ENCODE results near the gene MALAT1. TPM values are rescaled to one million over a fixed set of nuclear protein-coding genes. Genes with fewer than 3 reads are reported as not detected.

The MALAT1 gene
- total RNA-seq, 1 experiment from 2014 or later: 6,000 TPM

- H3K4me2 ChIP-seq (ENCODE audit: low read length): no peak overlapping the region
- ChIA-PET RAD21 (ENCODE audit: low non-redundant PET in 1 of 2, low total read pairs in 2 of 2, uncharacterized antibody in 2 of 2, unreplicated experiment in 2 of 2) (interaction anchor here (0.6 to 0.7 kb wide), 2 partner anchors 27 to 36 kb away, joined by 3 read pairs; partner anchors contain the start of gene FAM89B (in 1 of the 2)), CTCF (no interaction called here), POLR2A (no interaction called here)
- ATAC-seq: no peak
- peaks cover 13 to 34% of the 10 kb centered on the region in 2 experiments; a peak in 3 of 4 replicates for H3K4me1 ChIP-seq (ENCODE audit: control insufficient read depth in 1 of 2, insufficient read depth in 2 of 2, low read length in 2 of 2)
- no peak overlapping the region for H3K4me3 ChIP-seq (replicated peaks in 1 of 2; ENCODE audit: low read depth in 1 of 2, low read length in 2 of 2)
- H3K9me3 ChIP-seq (ENCODE audit: control insufficient read depth in 1 of 2, insufficient read depth in 1 of 2, low read depth in 1 of 2, low read length in 2 of 2): no peaks in the 10 kb centered on the region
- no peaks in the 10 kb centered on the region for H4K20me1 ChIP-seq (ENCODE audit: insufficient read depth)
- DNase-seq (ENCODE audit: low read depth, low spot score): no peak
- H3K9ac ChIP-seq (ENCODE audit: low read length): no peak overlapping the region
- no peaks in the 10 kb centered on the region for H3K27me3 ChIP-seq (ENCODE audit: insufficient read depth, low read length)
- H3K9me2 ChIP-seq (ENCODE audit: insufficient read depth): no peaks in the 10 kb centered on the region
- H3K36me3 ChIP-seq (ENCODE audit: control insufficient read depth in 1 of 2, insufficient read depth in 2 of 2, low read length in 2 of 2): peaks cover 4 to 13% of the 10 kb centered on the region in 2 experiments; a peak in 3 of 4 replicates
- peak overlapping the region; percentile 49; the same call in 1 of the 2 replicates for H3K27ac ChIP-seq (ENCODE audit: low read depth, low read length)
- TF ChIP-seq POLR2AphosphoS5 (IDR thresholded peaks at IDR 0.05; ENCODE audit: low read depth, low read length): 0 out of 2 replicates have a peak, but pooled peaks have one; percentile 45
- TF ChIP-seq ZBTB33 (IDR thresholded peaks at IDR 0.05; ENCODE audit: extremely low read depth, insufficient replicate concordance, low read length): no peak
- BruUV-seq (replicated peaks): no TSS peak
- no peak overlapping the region for H2AFZ ChIP-seq (ENCODE audit: low read depth, low read length, poor library complexity, severe bottlenecking)
- H3K79me2 ChIP-seq (ENCODE audit: insufficient read depth, low read length): peaks cover 24% of the 10 kb centered on the region
- intact Hi-C loops (cut with micrococcal nuclease): no loop called here
Observed at GRCh38 chr11:65536412-65537295, 37.8 kb downstream of the MALAT1 start.

DNA sequence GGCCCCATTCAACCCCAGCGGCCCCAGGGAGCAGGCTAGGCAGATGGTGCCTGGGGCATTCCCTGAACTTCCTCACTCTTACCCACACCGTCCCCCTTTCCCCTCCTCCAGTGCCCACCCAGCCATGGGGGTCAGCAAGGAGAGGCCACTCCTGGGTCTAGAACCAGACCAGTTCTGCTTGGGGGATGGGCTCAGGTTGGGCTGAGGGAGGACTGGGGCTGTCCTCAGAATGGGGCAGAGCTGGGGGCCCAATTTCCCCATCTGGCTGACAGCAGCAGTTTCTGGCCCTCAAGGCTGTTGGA is 38.4 kb downstream of the MALAT1 start:
- H3K9ac ChIP-seq (ENCODE audit: low read length): no peak overlapping the region
- RAD21 ChIA-PET (ENCODE audit: low non-redundant PET in 1 of 2, low total read pairs in 2 of 2, uncharacterized antibody in 2 of 2, unreplicated experiment in 2 of 2): interaction anchor here in 1 of 2 experiments (0.6 kb wide), 1 partner anchor 27 kb away, joined by 3 read pairs; no protein-coding TSS in a partner anchor
- no TSS peak for BruUV-seq (replicated peaks)
- CTCF ChIA-PET: no interaction called here
- peaks cover 4 to 10% of the 10 kb centered on the region in 2 experiments; a peak in 3 of 4 replicates for H3K36me3 ChIP-seq (ENCODE audit: control insufficient read depth in 1 of 2, insufficient read depth in 2 of 2, low read length in 2 of 2)
- intact Hi-C loops (cut with micrococcal nuclease): no loop called here
- ATAC-seq (no peak), DNase-seq (ENCODE audit: low read depth, low spot score) (no peak)
- TF ChIP-seq CBX3 (IDR thresholded peaks at IDR 0.05; ENCODE audit: low read depth) (no peak), ZFX (IDR thresholded peaks at IDR 0.05) (no peak), POLR2AphosphoS5 (IDR thresholded peaks at IDR 0.05; ENCODE audit: low read depth, low read length) (peak; percentile 36; the same call in 1 of the 2 replicates), REST (IDR thresholded peaks at IDR 0.05; ENCODE audit: low read depth) (no peak)
- POLR2A ChIA-PET: no interaction called here
- H2AFZ ChIP-seq (ENCODE audit: low read depth, low read length, poor library complexity, severe bottlenecking): no peak overlapping the region
- peaks cover 24% of the 10 kb centered on the region for H3K79me2 ChIP-seq (ENCODE audit: insufficient read depth, low read length)
- H3K27ac ChIP-seq (ENCODE audit: low read depth, low read length): peak overlapping the region; percentile 49; the same call in 1 of the 2 replicates
- no peak overlapping the region for H3K4me2 ChIP-seq (ENCODE audit: low read length)
- no peaks in the 10 kb centered on the region for H3K9me3 ChIP-seq (ENCODE audit: control insufficient read depth in 1 of 2, insufficient read depth in 1 of 2, low read depth in 1 of 2, low read length in 2 of 2)
- H3K9me2 ChIP-seq (ENCODE audit: insufficient read depth): no peaks in the 10 kb centered on the region
- no peak overlapping the region for H3K4me3 ChIP-seq (replicated peaks in 1 of 2; ENCODE audit: low read depth in 1 of 2, low read length in 2 of 2)
- H3K27me3 ChIP-seq (ENCODE audit: insufficient read depth, low read length): no peaks in the 10 kb centered on the region
- H3K4me1 ChIP-seq (ENCODE audit: control insufficient read depth in 1 of 2, insufficient read depth in 2 of 2, low read length in 2 of 2): peaks cover 13 to 39% of the 10 kb centered on the region in 2 experiments; a peak in 3 of 4 replicates
- H4K20me1 ChIP-seq (ENCODE audit: insufficient read depth): no peaks in the 10 kb centered on the region

Measured in HCT116 (cell line).